BLaER1 treated with 17β-estradiol and CSF1 and Interleukin-3, amounts not matched to agents 10 nM and 100 nM (cell line): ENCODE data around the gene KRT6A.

Experiments used
- H3K27ac ChIP-seq, 11 experiments: shearing (Covaris generic); formaldehyde crosslinking; 2 replicates each; pipeline ENCODE4 v1.8.1; 2022
- H3K27me3 ChIP-seq, 11 experiments: shearing (Covaris generic); formaldehyde crosslinking; 2 replicates each; pipeline ENCODE4 v1.8.1; 2022
- H3K36me3 ChIP-seq, 11 experiments: shearing (Covaris generic); formaldehyde crosslinking; 2 replicates each; pipeline ENCODE4 v1.8.1; 2022
- H3K4me1 ChIP-seq, 10 experiments: shearing (Covaris generic); formaldehyde crosslinking; 2 replicates each; pipeline ENCODE4 v1.8.1; 2022
- H3K4me2 ChIP-seq, 11 experiments: shearing (Covaris generic); formaldehyde crosslinking; 2 replicates each; pipeline ENCODE4 v1.8.1; 2022
- H3K4me3 ChIP-seq, 10 experiments: shearing (Covaris generic); formaldehyde crosslinking; 2 replicates each; pipeline ENCODE4 v1.8.1; 2022
- H3K9ac ChIP-seq, 11 experiments: shearing (Covaris generic); formaldehyde crosslinking; 2 replicates each; pipeline ENCODE4 v1.8.1; 2022
- H3K9me3 ChIP-seq, 11 experiments: shearing (Covaris generic); formaldehyde crosslinking; replicated peaks in 1 of 11; 2 replicates each; pipeline ENCODE4 v1.8.1; 2022
- H4K20me1 ChIP-seq, 11 experiments: shearing (Covaris generic); formaldehyde crosslinking; 2 replicates each; pipeline ENCODE4 v1.8.1; 2022
- Cebpa-rat ChIP-seq, 11 experiments: shearing (Covaris generic); IDR thresholded peaks; 2 replicates each; pipeline ENCODE4 v1.8.1; 2022

KRT6A gene

GRCh38 chr12:52526511-52526951 lies 33.5 kb upstream of the KRT6A start:
- Histone ChIP-seq H3K9me3 (no peaks in the 10 kb centered on the region), H3K4me2 (peak overlapping the region in 2 of 11 experiments; percentile 4 to 20; a peak in 2 of 22 replicates), H3K27ac (no peak overlapping the region), H3K27me3 (no peaks in the 10 kb centered on the region), H3K4me1 (peaks cover 7 to 21% (median 14%) of the 10 kb centered on the region in 10 experiments; a peak in 17 of 20 replicates), H3K36me3 (no peaks in the 10 kb centered on the region), H4K20me1 (no peaks in the 10 kb centered on the region), H3K4me3 (no peak overlapping the region), H3K9ac (no peak overlapping the region)
- TF ChIP-seq Cebpa-rat (IDR thresholded peaks at IDR 0.05) = no peak

- Histone ChIP-seq H3K27me3 (no peaks in the 10 kb centered on the region), H3K9ac (no peak overlapping the region), H3K4me2 (peak overlapping the region in 2 of 11 experiments; percentile 4 to 20; a peak in 2 of 22 replicates), H4K20me1 (no peaks in the 10 kb centered on the region), H3K27ac (no peak overlapping the region), H3K36me3 (no peaks in the 10 kb centered on the region), H3K4me3 (no peak overlapping the region), H3K9me3 (no peaks in the 10 kb centered on the region), H3K4me1 (peaks cover under 1 to 17% (median 8%) of the 10 kb centered on the region in 10 experiments; a peak in 14 of 20 replicates)
- no peak for TF ChIP-seq Cebpa-rat (IDR thresholded peaks at IDR 0.05)
These were observed 32.8 kb upstream of the KRT6A start for GRCh38 chr12:52525661-52526499.

- H3K9ac ChIP-seq = no peak overlapping the region
- no peak overlapping the region for H3K27ac ChIP-seq
- no peaks in the 10 kb centered on the region for H3K9me3 ChIP-seq
- H3K27me3 ChIP-seq = no peaks in the 10 kb centered on the region
- H4K20me1 ChIP-seq = no peaks in the 10 kb centered on the region; a peak in 1 of 22 replicates
- no peak for TF ChIP-seq Cebpa-rat (IDR thresholded peaks at IDR 0.05)
- H3K4me3 ChIP-seq = no peak overlapping the region
- peaks cover 0 to 17% (median 8%) of the 10 kb centered on the region in 10 experiments; a peak in 8 of 20 replicates for H3K4me1 ChIP-seq
- H3K4me2 ChIP-seq = no peak overlapping the region
- H3K36me3 ChIP-seq = no peaks in the 10 kb centered on the region
These were observed 32.0 kb upstream of the KRT6A start for GRCh38 chr12:52524898-52525591.

GRCh38 chr12:52524241-52524897 lies 31.3 kb upstream of the KRT6A start:
- Histone ChIP-seq H3K4me3 (no peak overlapping the region), H3K27me3 (no peaks in the 10 kb centered on the region), H3K4me2 (no peak overlapping the region), H4K20me1 (no peaks in the 10 kb centered on the region; a peak in 1 of 22 replicates), H3K27ac (no peak overlapping the region), H3K9me3 (no peaks in the 10 kb centered on the region), H3K4me1 (peaks cover 0 to 17% (median 8%) of the 10 kb centered on the region in 10 experiments; a peak in 8 of 20 replicates), H3K36me3 (no peaks in the 10 kb centered on the region), H3K9ac (no peak overlapping the region)
- TF ChIP-seq Cebpa-rat (IDR thresholded peaks at IDR 0.05) = no peak

DNA sequence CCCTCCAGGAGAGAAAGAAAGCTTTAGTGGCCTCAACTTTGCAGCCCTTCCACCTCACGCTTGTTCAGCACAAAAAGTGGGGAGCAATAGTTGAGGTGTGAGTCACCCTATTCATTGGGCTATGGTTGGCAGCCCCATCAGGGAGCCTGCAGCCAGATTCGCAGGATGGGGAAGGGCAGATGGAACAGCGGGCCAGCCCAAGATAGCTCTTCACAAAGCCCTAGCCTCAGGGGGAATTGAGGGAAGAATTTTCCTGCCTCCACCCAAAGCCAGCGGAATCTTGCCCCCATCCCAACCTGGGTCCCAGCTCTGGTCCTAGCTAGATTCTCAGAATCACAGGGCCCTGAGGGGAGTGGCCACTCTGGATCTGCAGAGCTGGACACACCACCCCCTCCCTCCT lies 30.8 kb upstream of the KRT6A start:
- Histone ChIP-seq H3K9me3 (no peaks in the 10 kb centered on the region), H3K36me3 (no peaks in the 10 kb centered on the region), H3K9ac (no peak overlapping the region), H3K4me2 (no peak overlapping the region), H3K4me3 (no peak overlapping the region), H4K20me1 (no peaks in the 10 kb centered on the region; a peak in 1 of 22 replicates), H3K27me3 (no peaks in the 10 kb centered on the region), H3K27ac (no peak overlapping the region), H3K4me1 (peaks cover 0 to 17% (median 8%) of the 10 kb centered on the region in 10 experiments; a peak in 8 of 20 replicates)
- TF ChIP-seq Cebpa-rat (IDR thresholded peaks at IDR 0.05) = no peak

DNA sequence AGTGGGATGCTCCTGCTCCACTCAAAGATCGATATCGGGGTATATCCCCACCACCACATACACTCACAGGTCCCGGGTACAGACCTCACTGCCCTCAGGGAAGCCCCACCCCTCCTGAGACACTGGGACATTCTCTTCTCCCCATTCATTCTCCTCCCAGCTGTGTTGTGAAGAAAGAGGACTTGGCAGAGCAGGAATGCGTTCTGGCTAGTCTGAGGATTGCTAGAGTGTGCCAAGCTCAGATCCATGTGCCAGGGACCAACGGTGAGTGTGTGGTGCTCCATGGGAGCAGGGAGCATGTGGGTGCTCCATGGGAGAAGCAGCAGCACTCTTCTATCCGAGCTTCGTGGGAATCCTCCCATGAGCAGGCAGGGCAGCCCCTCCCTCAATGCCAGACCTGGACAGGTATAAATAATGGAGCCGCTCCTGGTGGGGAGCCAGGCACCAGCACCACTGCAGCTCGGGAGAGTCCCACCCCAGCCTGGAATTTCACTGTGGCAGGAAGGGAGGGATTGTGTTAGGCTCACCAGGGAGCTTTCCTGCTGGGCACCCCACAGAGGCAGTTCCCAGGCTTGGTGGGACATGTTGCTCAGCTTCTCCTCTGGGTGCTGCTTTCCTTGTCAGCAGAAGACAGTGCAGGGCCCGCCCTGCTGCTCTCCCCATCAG lies 29.4 kb upstream of the KRT6A start:
- Histone ChIP-seq H3K9me3 (no peaks in the 10 kb centered on the region), H3K4me2 (no peak overlapping the region), H3K27me3 (no peaks in the 10 kb centered on the region), H3K4me1 (peaks cover 0 to 12% (median 3%) of the 10 kb centered on the region in 10 experiments; a peak in 7 of 20 replicates), H3K4me3 (no peak overlapping the region), H3K27ac (no peak overlapping the region), H3K36me3 (no peaks in the 10 kb centered on the region), H3K9ac (no peak overlapping the region), H4K20me1 (no peaks in the 10 kb centered on the region; a peak in 1 of 22 replicates)
- no peak for TF ChIP-seq Cebpa-rat (IDR thresholded peaks at IDR 0.05)

DNA sequence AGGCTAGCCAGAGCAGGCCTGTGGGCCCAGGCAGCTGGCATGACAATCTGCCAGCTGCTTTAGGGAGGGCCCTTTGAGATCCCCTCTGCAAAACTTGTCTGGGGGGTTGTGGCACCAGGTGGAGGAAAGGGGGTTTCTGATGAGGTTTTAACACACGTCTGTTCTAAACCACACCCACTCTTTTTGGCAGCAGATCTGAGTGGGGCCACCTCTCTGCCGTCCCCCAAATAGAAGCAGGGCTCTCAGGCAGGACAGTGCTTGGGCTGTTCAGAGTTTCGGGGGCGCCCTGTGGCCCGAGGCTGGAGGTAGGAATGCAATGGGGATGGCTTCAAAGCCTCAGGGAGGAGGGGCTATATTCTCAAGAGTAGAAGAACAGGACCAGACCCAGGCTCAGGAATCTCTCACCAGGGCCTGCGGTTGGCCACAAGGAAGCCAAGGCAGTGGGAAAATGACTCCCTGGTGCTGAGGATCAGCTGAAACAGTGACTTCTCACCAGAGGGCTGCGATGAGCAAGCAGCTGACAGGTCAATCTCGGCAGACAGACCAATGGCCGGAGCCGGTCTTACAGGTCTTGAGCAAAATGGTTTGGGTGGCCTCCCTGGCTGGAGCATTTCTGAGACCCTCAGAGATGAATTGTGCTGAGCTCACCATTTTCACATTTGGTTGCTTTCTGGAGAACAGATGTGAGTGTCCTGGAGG lies 28.7 kb upstream of the KRT6A start:
- Histone ChIP-seq H3K4me3 (no peak overlapping the region), H3K9me3 (no peaks in the 10 kb centered on the region), H3K4me2 (no peak overlapping the region), H3K4me1 (peaks cover 0 to 5% (median 0%) of the 10 kb centered on the region in 10 experiments; a peak in 2 of 20 replicates), H3K9ac (no peak overlapping the region), H3K27ac (no peak overlapping the region), H3K27me3 (no peaks in the 10 kb centered on the region), H3K36me3 (no peaks in the 10 kb centered on the region), H4K20me1 (no peaks in the 10 kb centered on the region; a peak in 1 of 22 replicates)
- TF ChIP-seq Cebpa-rat (IDR thresholded peaks at IDR 0.05) = no peak

GRCh38 chr12:52521175-52521567 lies 28.1 kb upstream of the KRT6A start:
- no peaks in the 10 kb centered on the region; a peak in 1 of 22 replicates for H4K20me1 ChIP-seq
- H3K9me3 ChIP-seq = no peaks in the 10 kb centered on the region
- no peak overlapping the region for H3K4me3 ChIP-seq
- no peak overlapping the region for H3K4me2 ChIP-seq
- TF ChIP-seq Cebpa-rat (IDR thresholded peaks at IDR 0.05) = no peak
- H3K4me1 ChIP-seq = no peaks in the 10 kb centered on the region; a peak in 1 of 20 replicates
- no peaks in the 10 kb centered on the region for H3K36me3 ChIP-seq
- H3K27me3 ChIP-seq = no peaks in the 10 kb centered on the region
- H3K27ac ChIP-seq = no peak overlapping the region
- no peak overlapping the region for H3K9ac ChIP-seq
